ENCODE results near the gene PLN.

- TF ChIP-seq CTCF (IDR thresholded peaks at IDR 0.05): no peak
- TF ChIP-seq POLR2A (IDR thresholded peaks at IDR 0.05): no peak
- no peak for TF ChIP-seq EP300 (IDR thresholded peaks at IDR 0.05)
Observed at GRCh38 chr6:118581489-118581959, 33.4 kb downstream of the PLN start.

All from tibial nerve (tissue), 4 donors.